ENCODE data around the gene GBE1. TPM values are rescaled to one million over a fixed set of nuclear protein-coding genes. Genes with fewer than 3 reads are reported as not detected.

Gene GBE1
- total RNA-seq, 1 experiment from 2014 or later, result 9.2 TPM

DNA sequence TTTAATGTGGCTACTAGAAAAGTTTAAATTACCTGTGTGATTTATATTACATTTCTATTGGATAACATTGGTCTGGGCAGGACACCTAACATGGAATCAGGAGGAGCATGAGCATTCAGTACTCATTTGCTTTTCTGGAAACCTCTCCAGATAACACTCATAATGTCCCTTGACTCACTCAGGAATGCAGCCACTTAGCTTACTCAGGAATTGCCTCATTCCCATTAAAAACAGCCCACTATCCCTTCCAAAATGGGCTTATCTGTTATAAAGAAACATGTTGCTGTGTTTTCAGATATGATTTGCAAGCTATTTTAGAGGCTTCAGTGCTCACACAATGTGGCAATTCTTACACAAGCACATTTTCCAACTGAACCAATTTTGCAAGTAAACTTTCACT lies 17.1 kb downstream of the GBE1 start:
- POLR2A ChIA-PET, result no interaction called here
- Mint-ChIP-seq H3K9me3 (peaks cover 3% of the 10 kb centered on the region; the same call in 1 of the 2 replicates), H3K27ac (no peak overlapping the region), H3K4me3 (no peak overlapping the region), H3K4me1 (peaks cover 15% of the 10 kb centered on the region), H3K27me3 (ENCODE audit: low read depth) (no peaks in the 10 kb centered on the region; the same call in 1 of the 2 replicates), H3K36me3 (no peaks in the 10 kb centered on the region)
- ATAC-seq (no peak), DNase-seq (ENCODE audit: low spot score) (no peak)
- TF ChIP-seq, protein P1, sequence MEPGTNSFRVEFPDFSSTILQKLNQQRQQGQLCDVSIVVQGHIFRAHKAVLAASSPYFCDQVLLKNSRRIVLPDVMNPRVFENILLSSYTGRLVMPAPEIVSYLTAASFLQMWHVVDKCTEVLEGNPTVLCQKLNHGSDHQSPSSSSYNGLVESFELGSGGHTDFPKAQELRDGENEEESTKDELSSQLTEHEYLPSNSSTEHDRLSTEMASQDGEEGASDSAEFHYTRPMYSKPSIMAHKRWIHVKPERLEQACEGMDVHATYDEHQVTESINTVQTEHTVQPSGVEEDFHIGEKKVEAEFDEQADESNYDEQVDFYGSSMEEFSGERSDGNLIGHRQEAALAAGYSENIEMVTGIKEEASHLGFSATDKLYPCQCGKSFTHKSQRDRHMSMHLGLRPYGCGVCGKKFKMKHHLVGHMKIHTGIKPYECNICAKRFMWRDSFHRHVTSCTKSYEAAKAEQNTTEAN (CRISPR knock-in tag; IDR thresholded peaks at IDR 0.05), result no peak
- no peak for TF ChIP-seq IRF2 (CRISPR knock-in tag; IDR thresholded peaks at IDR 0.05; ENCODE audit: borderline replicate concordance, low read depth)
- TF ChIP-seq FOXP1 (CRISPR knock-in tag; IDR thresholded peaks at IDR 0.05; ENCODE audit: borderline replicate concordance), result no peak
- TF ChIP-seq, protein P2, sequence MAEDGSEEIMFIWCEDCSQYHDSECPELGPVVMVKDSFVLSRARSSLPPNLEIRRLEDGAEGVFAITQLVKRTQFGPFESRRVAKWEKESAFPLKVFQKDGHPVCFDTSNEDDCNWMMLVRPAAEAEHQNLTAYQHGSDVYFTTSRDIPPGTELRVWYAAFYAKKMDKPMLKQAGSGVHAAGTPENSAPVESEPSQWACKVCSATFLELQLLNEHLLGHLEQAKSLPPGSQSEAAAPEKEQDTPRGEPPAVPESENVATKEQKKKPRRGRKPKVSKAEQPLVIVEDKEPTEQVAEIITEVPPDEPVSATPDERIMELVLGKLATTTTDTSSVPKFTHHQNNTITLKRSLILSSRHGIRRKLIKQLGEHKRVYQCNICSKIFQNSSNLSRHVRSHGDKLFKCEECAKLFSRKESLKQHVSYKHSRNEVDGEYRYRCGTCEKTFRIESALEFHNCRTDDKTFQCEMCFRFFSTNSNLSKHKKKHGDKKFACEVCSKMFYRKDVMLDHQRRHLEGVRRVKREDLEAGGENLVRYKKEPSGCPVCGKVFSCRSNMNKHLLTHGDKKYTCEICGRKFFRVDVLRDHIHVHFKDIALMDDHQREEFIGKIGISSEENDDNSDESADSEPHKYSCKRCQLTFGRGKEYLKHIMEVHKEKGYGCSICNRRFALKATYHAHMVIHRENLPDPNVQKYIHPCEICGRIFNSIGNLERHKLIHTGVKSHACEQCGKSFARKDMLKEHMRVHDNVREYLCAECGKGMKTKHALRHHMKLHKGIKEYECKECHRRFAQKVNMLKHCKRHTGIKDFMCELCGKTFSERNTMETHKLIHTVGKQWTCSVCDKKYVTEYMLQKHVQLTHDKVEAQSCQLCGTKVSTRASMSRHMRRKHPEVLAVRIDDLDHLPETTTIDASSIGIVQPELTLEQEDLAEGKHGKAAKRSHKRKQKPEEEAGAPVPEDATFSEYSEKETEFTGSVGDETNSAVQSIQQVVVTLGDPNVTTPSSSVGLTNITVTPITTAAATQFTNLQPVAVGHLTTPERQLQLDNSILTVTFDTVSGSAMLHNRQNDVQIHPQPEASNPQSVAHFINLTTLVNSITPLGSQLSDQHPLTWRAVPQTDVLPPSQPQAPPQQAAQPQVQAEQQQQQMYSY (CRISPR knock-in tag; IDR thresholded peaks at IDR 0.05), result no peak
- TF ChIP-seq MXD4 (CRISPR knock-in tag; IDR thresholded peaks at IDR 0.05; ENCODE audit: borderline replicate concordance), result no peak
- no peak for TF ChIP-seq ESRRA (CRISPR knock-in tag; IDR thresholded peaks at IDR 0.05; ENCODE audit: borderline replicate concordance)
- TF ChIP-seq, protein P3, sequence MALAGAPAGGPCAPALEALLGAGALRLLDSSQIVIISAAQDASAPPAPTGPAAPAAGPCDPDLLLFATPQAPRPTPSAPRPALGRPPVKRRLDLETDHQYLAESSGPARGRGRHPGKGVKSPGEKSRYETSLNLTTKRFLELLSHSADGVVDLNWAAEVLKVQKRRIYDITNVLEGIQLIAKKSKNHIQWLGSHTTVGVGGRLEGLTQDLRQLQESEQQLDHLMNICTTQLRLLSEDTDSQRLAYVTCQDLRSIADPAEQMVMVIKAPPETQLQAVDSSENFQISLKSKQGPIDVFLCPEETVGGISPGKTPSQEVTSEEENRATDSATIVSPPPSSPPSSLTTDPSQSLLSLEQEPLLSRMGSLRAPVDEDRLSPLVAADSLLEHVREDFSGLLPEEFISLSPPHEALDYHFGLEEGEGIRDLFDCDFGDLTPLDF (CRISPR knock-in tag; IDR thresholded peaks at IDR 0.05), result no peak
- TF ChIP-seq CREB1 (CRISPR knock-in tag; IDR thresholded peaks at IDR 0.05), result no peak
- TF ChIP-seq, protein P4, sequence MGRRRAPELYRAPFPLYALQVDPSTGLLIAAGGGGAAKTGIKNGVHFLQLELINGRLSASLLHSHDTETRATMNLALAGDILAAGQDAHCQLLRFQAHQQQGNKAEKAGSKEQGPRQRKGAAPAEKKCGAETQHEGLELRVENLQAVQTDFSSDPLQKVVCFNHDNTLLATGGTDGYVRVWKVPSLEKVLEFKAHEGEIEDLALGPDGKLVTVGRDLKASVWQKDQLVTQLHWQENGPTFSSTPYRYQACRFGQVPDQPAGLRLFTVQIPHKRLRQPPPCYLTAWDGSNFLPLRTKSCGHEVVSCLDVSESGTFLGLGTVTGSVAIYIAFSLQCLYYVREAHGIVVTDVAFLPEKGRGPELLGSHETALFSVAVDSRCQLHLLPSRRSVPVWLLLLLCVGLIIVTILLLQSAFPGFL (CRISPR knock-in tag; IDR thresholded peaks at IDR 0.05; ENCODE audit: borderline replicate concordance), result no peak
- TF ChIP-seq, protein P5, sequence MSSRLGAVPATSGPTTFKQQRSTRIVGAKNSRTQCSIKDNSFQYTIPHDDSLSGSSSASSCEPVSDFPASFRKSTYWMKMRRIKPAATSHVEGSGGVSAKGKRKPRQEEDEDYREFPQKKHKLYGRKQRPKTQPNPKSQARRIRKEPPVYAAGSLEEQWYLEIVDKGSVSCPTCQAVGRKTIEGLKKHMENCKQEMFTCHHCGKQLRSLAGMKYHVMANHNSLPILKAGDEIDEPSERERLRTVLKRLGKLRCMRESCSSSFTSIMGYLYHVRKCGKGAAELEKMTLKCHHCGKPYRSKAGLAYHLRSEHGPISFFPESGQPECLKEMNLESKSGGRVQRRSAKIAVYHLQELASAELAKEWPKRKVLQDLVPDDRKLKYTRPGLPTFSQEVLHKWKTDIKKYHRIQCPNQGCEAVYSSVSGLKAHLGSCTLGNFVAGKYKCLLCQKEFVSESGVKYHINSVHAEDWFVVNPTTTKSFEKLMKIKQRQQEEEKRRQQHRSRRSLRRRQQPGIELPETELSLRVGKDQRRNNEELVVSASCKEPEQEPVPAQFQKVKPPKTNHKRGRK (CRISPR knock-in tag; IDR thresholded peaks at IDR 0.05; ENCODE audit: borderline replicate concordance), result no peak
- no peak for TF ChIP-seq SP1 (CRISPR knock-in tag; conservative IDR thresholded peaks at IDR 0.05)
- no peak for TF ChIP-seq OVOL2 (CRISPR knock-in tag; IDR thresholded peaks at IDR 0.05; ENCODE audit: borderline replicate concordance)
- no peak for TF ChIP-seq ZNF416 (CRISPR knock-in tag; IDR thresholded peaks at IDR 0.05)
- TF ChIP-seq CBFB (CRISPR knock-in tag; IDR thresholded peaks at IDR 0.05; ENCODE audit: low read depth), result no peak
- CTCF ChIA-PET, result no interaction called here

DNA sequence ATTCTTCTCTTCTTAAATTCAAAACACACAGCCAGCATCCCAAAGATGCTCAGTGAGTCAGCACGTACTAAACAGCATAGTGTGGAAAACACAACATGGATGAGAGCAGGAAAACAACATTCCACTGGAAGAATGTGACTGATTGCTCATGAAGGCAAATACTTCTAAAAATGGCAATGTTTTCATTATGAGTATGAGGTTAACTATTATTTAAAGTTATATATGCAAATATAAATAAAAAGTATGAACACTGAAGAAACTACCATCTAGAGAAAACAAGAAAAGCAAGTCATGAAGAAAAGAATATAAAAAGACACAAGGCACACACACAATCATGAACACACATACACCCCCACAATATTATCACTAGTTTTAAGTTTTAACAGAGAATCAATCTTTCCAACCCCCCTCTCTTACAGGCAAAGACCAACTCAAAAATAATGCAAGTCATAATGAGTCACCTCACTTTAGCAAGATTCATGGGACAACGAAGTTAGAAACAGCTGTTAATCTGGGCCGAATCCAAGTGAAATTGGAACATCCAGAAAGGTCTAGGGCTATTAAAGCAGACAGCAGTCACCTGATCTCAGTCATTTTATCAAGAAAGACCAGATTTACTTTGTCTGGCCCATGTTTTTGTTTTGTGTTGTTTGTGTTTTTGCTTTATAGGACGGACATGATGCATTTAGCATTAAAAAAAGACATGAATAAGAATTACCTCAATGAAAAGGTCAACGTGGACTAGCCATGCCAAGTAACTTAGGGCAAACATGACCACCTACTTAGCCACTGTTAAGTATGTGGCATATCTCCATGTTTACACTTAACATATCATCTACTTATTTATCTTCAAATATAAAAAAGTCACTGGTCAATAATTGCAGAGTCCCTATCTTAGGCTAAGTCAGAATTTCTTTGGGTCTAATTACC lies 18.1 kb downstream of the GBE1 start:
- Mint-ChIP-seq H3K36me3 (no peaks in the 10 kb centered on the region), H3K27me3 (ENCODE audit: low read depth) (no peaks in the 10 kb centered on the region; the same call in 1 of the 2 replicates), H3K4me3 (no peak overlapping the region), H3K9me3 (peaks cover 7% of the 10 kb centered on the region; the same call in 1 of the 2 replicates), H3K4me1 (peaks cover 15% of the 10 kb centered on the region), H3K27ac (no peak overlapping the region)
- POLR2A ChIA-PET, result no interaction called here
- DNase-seq (ENCODE audit: low spot score) (no peak), ATAC-seq (no peak)
- CTCF ChIA-PET, result no interaction called here
- no peak for TF ChIP-seq ZNF263 (CRISPR knock-in tag; IDR thresholded peaks at IDR 0.05; ENCODE audit: low read depth)
- no peak for TF ChIP-seq TEAD4 (CRISPR knock-in tag; IDR thresholded peaks at IDR 0.05)
- TF ChIP-seq, protein P6, sequence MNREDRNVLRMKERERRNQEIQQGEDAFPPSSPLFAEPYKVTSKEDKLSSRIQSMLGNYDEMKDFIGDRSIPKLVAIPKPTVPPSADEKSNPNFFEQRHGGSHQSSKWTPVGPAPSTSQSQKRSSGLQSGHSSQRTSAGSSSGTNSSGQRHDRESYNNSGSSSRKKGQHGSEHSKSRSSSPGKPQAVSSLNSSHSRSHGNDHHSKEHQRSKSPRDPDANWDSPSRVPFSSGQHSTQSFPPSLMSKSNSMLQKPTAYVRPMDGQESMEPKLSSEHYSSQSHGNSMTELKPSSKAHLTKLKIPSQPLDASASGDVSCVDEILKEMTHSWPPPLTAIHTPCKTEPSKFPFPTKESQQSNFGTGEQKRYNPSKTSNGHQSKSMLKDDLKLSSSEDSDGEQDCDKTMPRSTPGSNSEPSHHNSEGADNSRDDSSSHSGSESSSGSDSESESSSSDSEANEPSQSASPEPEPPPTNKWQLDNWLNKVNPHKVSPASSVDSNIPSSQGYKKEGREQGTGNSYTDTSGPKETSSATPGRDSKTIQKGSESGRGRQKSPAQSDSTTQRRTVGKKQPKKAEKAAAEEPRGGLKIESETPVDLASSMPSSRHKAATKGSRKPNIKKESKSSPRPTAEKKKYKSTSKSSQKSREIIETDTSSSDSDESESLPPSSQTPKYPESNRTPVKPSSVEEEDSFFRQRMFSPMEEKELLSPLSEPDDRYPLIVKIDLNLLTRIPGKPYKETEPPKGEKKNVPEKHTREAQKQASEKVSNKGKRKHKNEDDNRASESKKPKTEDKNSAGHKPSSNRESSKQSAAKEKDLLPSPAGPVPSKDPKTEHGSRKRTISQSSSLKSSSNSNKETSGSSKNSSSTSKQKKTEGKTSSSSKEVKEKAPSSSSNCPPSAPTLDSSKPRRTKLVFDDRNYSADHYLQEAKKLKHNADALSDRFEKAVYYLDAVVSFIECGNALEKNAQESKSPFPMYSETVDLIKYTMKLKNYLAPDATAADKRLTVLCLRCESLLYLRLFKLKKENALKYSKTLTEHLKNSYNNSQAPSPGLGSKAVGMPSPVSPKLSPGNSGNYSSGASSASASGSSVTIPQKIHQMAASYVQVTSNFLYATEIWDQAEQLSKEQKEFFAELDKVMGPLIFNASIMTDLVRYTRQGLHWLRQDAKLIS (CRISPR knock-in tag; IDR thresholded peaks at IDR 0.05; ENCODE audit: borderline replicate concordance), result no peak
- no peak for TF ChIP-seq FOXK1 (CRISPR knock-in tag; IDR thresholded peaks at IDR 0.05)
- TF ChIP-seq, protein P7, sequence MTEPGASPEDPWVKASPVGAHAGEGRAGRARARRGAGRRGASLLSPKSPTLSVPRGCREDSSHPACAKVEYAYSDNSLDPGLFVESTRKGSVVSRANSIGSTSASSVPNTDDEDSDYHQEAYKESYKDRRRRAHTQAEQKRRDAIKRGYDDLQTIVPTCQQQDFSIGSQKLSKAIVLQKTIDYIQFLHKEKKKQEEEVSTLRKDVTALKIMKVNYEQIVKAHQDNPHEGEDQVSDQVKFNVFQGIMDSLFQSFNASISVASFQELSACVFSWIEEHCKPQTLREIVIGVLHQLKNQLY (CRISPR knock-in tag; IDR thresholded peaks at IDR 0.05), result no peak
